GM21367 (cell line): ENCODE results near the gene FAM25C.
"Not testable (repeated sequence)": the region's sequence is repeated elsewhere in the genome, so short reads cannot be mapped to it uniquely, and the experiment has no call there.

Experiments used
- ATAC-seq: cut with Tn5 transposase; IDR thresholded peaks from one replicate; pipeline ENCODE4 v1.9.1; 2021; ENCODE audit not compliant: unreplicated experiment

Gene FAM25C

GRCh38 chr10:47999691-48000090 lies at the start of gene FAM25C:
FAM25C (minus strand) TSS chr10:47999791; CDS start chr10:47999765, 26 bp downstream.
- not testable (repeated sequence) for ATAC-seq

- not testable (repeated sequence) for ATAC-seq
Measured at GRCh38 chr10:48044557-48044956, 45.0 kb upstream of the FAM25C start.

- ATAC-seq: not testable (repeated sequence)
Measured at GRCh38 chr10:48031390-48031789, 31.8 kb upstream of the FAM25C start.

- ATAC-seq: not testable (repeated sequence)
Measured at GRCh38 chr10:48002306-48002705, 2.7 kb upstream of the FAM25C start.

- ATAC-seq: not testable (repeated sequence)
Measured at GRCh38 chr10:47994045-47994444, 5.5 kb downstream of the FAM25C start.

GRCh38 chr10:47992560-47992959 lies 7.0 kb downstream of the FAM25C start:
- ATAC-seq: not testable (repeated sequence)

- ATAC-seq: not testable (repeated sequence)
Measured at GRCh38 chr10:47991706-47992105, 7.9 kb downstream of the FAM25C start.

GRCh38 chr10:47990097-47990496 lies 9.5 kb downstream of the FAM25C start:
- not testable (repeated sequence) for ATAC-seq

- not testable (repeated sequence) for ATAC-seq
Measured at GRCh38 chr10:47989542-47989950, 10.0 kb downstream of the FAM25C start.

- not testable (repeated sequence) for ATAC-seq
Measured at GRCh38 chr10:47988718-47989541, 10.7 kb downstream of the FAM25C start.

- not testable (repeated sequence) for ATAC-seq
Measured at GRCh38 chr10:47987952-47988351, 11.6 kb downstream of the FAM25C start.

- ATAC-seq: not testable (repeated sequence)
Measured at GRCh38 chr10:47986413-47987230, 13.0 kb downstream of the FAM25C start.

GRCh38 chr10:47975409-47975808 lies 24.2 kb downstream of the FAM25C start:
- not testable (repeated sequence) for ATAC-seq

- ATAC-seq: not testable (repeated sequence)
Measured at GRCh38 chr10:47973131-47973530, 26.5 kb downstream of the FAM25C start.

- ATAC-seq: not testable (repeated sequence)
Measured at GRCh38 chr10:47972077-47972476, 27.5 kb downstream of the FAM25C start.

GRCh38 chr10:47971598-47971997 lies 28.0 kb downstream of the FAM25C start:
- ATAC-seq: not testable (repeated sequence)

GRCh38 chr10:47970047-47970446 lies 29.5 kb downstream of the FAM25C start:
- ATAC-seq: not testable (repeated sequence)

GRCh38 chr10:47968988-47969387 lies 30.6 kb downstream of the FAM25C start:
- ATAC-seq: not testable (repeated sequence)

- not testable (repeated sequence) for ATAC-seq
Measured at GRCh38 chr10:47964280-47965063, 35.1 kb downstream of the FAM25C start.

- not testable (repeated sequence) for ATAC-seq
Measured at GRCh38 chr10:47962785-47963184, 36.8 kb downstream of the FAM25C start.

- ATAC-seq: not testable (repeated sequence)
Measured at GRCh38 chr10:47960699-47961098, 38.9 kb downstream of the FAM25C start.
